ENCODE results near the gene BRAF.
"Not testable (repeated sequence)": the region's sequence is repeated elsewhere in the genome, so short reads cannot be mapped to it uniquely, and the experiment has no call there.

BRAF gene

GRCh38 chr7:140915935-140916555 lies 8.7 kb downstream of the BRAF start:
- no peak for DNase-seq
- Histone ChIP-seq H3K27ac (no peak overlapping the region), H3K27me3 (replicated peaks) (no peaks in the 10 kb centered on the region), H3K36me3 (replicated peaks) (no peaks in the 10 kb centered on the region), H3K4me3 (ENCODE audit: low read depth, low read length) (no peak overlapping the region)
- TF ChIP-seq, protein P1, sequence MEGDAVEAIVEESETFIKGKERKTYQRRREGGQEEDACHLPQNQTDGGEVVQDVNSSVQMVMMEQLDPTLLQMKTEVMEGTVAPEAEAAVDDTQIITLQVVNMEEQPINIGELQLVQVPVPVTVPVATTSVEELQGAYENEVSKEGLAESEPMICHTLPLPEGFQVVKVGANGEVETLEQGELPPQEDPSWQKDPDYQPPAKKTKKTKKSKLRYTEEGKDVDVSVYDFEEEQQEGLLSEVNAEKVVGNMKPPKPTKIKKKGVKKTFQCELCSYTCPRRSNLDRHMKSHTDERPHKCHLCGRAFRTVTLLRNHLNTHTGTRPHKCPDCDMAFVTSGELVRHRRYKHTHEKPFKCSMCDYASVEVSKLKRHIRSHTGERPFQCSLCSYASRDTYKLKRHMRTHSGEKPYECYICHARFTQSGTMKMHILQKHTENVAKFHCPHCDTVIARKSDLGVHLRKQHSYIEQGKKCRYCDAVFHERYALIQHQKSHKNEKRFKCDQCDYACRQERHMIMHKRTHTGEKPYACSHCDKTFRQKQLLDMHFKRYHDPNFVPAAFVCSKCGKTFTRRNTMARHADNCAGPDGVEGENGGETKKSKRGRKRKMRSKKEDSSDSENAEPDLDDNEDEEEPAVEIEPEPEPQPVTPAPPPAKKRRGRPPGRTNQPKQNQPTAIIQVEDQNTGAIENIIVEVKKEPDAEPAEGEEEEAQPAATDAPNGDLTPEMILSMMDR (IDR thresholded peaks at IDR 0.05; ENCODE audit: low read depth, low read length, missing control alignments) = no peak
- in situ Hi-C loops (cut with HindIII; ENCODE audit: low pct_ligation_motif_present, low sequenced_read_pairs) = no loop called here

DNA sequence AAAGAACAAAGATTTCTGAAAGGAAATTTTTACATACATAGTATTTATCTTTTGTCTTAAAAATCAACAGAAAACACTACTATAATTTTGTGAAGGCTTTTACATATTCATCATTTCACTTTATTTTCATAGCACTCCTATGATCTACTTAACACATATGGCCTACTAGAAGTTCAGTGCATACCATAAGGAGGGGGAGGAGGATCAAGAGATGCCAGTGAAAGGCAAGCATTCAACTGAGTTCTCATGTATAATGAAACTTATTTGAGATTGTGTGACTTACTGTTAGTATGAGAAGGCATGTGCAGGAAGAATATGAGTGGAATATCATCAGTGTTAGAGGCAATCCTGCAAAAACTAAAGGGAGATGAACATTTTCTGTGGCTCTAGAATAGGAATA lies 10.6 kb downstream of the BRAF start:
- in situ Hi-C loops (cut with HindIII; ENCODE audit: low pct_ligation_motif_present, low sequenced_read_pairs) = no loop called here
- H3K27me3 ChIP-seq (replicated peaks) = no peaks in the 10 kb centered on the region
- no peak overlapping the region for H3K27ac ChIP-seq
- TF ChIP-seq, protein P1 (IDR thresholded peaks at IDR 0.05; ENCODE audit: low read depth, low read length, missing control alignments) = no peak
- H3K36me3 ChIP-seq (replicated peaks) = no peaks in the 10 kb centered on the region
- H3K4me3 ChIP-seq (ENCODE audit: low read depth, low read length) = no peak overlapping the region
- no peak for DNase-seq

GRCh38 chr7:140913596-140913928 lies 11.2 kb downstream of the BRAF start:
- H3K27ac ChIP-seq; in situ Hi-C loops (cut with HindIII; ENCODE audit: low pct_ligation_motif_present, low sequenced_read_pairs); DNase-seq; H3K36me3 ChIP-seq (replicated peaks); H3K27me3 ChIP-seq (replicated peaks); H3K4me3 ChIP-seq (ENCODE audit: low read depth, low read length): not testable (repeated sequence)

- Histone ChIP-seq H3K27ac (no peak overlapping the region), H3K4me3 (ENCODE audit: low read depth, low read length) (no peak overlapping the region), H3K36me3 (replicated peaks) (no peaks in the 10 kb centered on the region), H3K27me3 (replicated peaks) (no peaks in the 10 kb centered on the region)
- in situ Hi-C loops (cut with HindIII; ENCODE audit: low pct_ligation_motif_present, low sequenced_read_pairs) = no loop called here
- TF ChIP-seq, protein P1 (IDR thresholded peaks at IDR 0.05; ENCODE audit: low read depth, low read length, missing control alignments) = no peak
- DNase-seq = no peak
Measured at GRCh38 chr7:140911746-140912145, 13.0 kb downstream of the BRAF start.

- Histone ChIP-seq H3K36me3 (replicated peaks) (no peaks in the 10 kb centered on the region), H3K4me3 (ENCODE audit: low read depth, low read length) (no peak overlapping the region), H3K27ac (no peak overlapping the region), H3K27me3 (replicated peaks) (no peaks in the 10 kb centered on the region)
- in situ Hi-C loops (cut with HindIII; ENCODE audit: low pct_ligation_motif_present, low sequenced_read_pairs) = no loop called here
- no peak for DNase-seq
- TF ChIP-seq, protein P1 (IDR thresholded peaks at IDR 0.05; ENCODE audit: low read depth, low read length, missing control alignments) = no peak
Measured at GRCh38 chr7:140909476-140910161, 15.1 kb downstream of the BRAF start.

DNA sequence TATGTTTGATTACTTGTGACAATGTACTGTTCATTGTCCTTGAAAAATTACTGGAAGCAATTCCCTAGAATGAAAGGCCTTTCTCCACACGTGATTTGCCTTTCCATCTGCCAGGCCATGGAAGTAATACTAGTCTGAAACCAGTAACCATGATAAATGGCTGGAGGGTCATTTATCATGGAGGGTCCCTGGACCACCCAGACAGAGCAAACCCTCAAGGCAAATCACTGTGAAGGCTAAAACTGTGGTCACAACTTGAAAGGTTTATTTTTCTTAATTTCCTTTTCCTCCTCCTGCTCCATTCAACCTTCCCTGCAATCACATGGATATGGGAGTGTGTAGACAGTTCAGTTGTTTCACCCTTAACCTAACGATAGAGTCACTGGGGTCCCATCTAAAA lies 16.4 kb downstream of the BRAF start:
- TF ChIP-seq, protein P1 (IDR thresholded peaks at IDR 0.05; ENCODE audit: low read depth, low read length, missing control alignments) = no peak
- in situ Hi-C loops (cut with HindIII; ENCODE audit: low pct_ligation_motif_present, low sequenced_read_pairs) = no loop called here

More for the DNA sequence above, 16.4 kb downstream of the BRAF start:
- H3K4me3 ChIP-seq (ENCODE audit: low read depth, low read length) = no peak overlapping the region
- H3K27me3 ChIP-seq (replicated peaks) = no peaks in the 10 kb centered on the region
- no peaks in the 10 kb centered on the region for H3K36me3 ChIP-seq (replicated peaks)
- no peak overlapping the region for H3K27ac ChIP-seq
- no peak for DNase-seq
